ENCODE measurements around the gene RPH3AL.

- TF ChIP-seq POLR2A (IDR thresholded peaks at IDR 0.05) (no peak), CTCF (IDR thresholded peaks at IDR 0.05) (no peak)
Observed at GRCh38 chr17:362721-363120, 10.1 kb upstream of the RPH3AL start.

All from Peyer's patch (tissue), 4 donors.